MV-4-11 (cell line): Measurements from ENCODE around the gene SLC39A11.
"Not testable (repeated sequence)": the region's sequence is repeated elsewhere in the genome, so short reads cannot be mapped to it uniquely, and the experiment has no call there.

Experiments used
- DNase-seq: peaks from one replicate; lab custom pipeline; 2025; lab: John Stamatoyannopoulos, UW

Gene SLC39A11

DNA sequence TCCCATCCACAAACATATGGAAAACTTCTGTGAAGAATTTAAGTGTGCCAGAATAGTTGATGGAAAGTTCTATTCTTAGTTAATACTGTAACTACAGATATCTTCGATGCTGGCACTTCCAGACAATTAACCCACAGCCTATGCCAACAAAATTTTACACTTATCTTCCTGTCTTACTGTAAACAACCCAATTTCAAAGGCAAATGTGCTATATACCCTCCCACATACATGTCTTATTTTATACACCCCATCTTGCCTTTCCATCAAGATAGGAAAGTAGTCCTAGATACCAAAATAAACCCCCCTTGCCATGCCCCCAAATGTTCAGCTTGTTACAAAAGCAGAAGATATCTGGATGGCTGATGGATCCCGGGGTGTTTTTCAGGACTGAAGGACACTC is 306.3 kb downstream of the SLC39A11 start:
- no peak for DNase-seq

DNA sequence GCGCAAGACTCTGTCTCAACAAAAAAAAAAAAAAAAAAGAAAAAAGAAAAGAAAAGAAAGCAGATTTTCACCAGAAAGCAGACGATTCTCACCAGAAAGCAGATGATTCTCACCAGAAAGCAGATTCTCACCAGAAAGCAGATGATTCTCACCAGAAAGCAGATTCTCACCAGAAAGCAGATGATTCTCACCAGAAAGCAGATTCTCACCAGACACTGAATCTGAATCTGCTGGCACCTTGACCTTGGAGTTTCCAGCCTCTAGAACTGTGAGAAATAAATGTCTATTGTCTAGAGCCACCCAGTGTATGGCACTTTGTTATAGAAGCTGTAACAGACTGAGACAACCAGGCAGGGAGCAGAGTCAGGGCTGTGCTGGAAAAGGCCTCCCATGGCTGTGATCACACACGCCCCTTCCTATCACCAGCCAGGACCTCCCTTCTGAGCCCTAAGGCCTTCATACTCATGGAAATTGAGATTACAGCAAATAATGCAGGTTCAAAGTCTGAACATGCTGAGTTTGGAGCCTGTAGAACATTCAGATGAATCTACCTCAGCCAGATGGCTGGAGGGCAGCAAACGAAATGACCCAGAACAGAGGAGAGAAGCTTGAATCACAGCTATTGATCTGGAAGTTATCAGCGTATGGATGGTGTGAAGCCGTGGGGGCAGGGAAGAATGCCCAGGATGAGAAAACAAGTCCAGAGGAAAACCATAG is 309.3 kb downstream of the SLC39A11 start:
- DNase-seq = no peak

DNA sequence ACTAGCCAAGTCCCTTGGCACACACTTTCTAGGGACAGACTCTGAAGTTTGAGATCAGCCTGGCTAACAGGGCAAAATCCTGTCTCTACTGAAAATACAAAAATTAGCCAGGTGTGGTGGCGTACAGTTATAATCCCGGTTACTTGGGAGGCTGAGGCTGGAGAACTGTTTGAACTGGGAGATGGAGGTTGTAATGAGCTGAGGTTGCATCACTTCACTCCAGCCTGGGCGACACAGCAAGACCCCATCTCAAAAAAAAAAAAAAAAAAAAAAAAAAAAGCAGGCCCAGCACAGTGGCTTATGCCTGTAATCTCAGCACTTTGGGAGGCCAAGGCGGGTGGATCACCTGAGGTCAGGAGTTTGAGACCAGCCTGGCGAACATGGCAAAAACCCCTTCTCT is 310.1 kb downstream of the SLC39A11 start:
- DNase-seq = not testable (repeated sequence)

DNA sequence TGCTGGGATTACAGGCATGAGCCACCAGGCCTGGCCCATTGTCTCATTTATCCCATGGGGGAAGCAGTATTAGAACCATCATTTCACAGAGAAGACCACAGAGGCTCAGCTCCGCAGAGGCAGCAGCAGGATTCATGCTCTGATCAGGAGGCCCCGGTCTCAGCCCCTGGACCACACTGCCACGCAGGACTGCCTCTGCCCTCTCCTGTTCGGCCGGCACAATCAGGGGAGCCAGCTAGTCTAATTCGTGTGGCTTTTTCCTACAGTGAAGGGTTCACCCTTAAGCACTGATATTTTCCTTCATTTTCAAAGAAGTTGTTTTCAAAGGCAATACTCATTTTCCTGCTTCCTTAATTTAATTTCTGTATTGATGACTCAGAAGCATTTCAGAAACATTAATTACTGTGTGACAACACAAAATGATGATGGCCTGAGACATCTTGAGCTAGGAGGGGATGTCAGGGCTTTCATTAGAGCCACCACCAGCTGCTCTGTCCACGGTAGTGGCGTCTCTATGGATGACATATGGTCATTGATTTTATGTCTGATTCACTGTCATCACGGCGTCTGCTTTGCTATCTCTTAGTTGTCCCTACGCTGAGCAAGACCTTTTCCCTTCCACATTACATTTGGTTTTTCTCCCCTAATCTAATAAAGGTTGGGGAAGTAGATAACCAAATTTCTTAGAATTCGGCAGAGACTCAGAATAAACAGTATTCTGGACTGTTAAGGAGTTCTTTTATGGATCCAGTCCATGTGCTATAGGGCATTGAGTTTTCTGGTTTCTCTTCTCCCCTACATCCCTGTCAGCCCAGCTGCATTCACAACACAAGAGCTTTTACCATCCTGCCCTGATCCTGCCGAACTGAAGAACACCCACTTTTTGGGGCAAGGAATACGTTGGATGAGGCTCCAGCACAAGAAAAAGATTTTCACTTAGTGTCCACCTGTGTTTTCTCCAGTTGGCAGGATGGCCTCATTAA is 314.0 kb downstream of the SLC39A11 start:
- DNase-seq = peak; percentile 5

DNA sequence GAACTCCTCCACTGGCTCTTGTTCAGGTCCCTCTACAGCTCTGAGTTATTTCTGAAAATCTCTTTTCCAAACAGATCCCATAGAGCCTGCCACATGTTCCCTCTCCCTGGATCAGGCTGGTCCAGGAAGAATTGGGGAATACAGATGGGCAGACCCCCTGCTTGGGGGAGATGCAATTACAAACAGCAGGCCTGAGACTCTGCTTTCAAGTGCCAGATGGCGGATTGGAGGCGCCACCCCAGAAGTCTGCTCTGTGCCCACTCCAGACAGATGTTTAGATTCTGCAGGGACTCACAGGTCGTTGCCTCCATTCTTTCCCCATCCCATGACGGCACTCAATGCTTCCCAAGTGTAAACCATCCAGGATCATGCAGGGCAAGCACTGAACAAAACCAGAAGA is 316.6 kb downstream of the SLC39A11 start:
- no peak for DNase-seq

DNA sequence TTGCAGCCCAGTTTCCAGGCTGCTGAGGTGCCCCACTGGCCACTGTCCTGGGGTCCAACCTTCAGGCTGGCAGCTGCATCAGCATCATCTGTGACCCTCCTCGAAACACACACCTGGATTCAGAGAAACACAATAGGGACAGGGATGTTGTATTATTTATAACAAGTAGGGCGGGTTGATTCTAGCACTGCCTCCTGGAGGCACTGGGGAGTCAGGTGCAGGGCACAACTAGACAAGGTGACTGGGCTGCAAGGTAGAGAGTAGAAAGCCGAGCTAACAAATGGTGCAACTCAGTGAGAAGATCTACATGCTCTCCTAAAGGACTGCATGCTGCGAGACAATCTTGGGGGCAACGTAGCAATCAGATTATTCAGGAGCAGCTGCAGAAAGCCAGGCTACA is 317.3 kb downstream of the SLC39A11 start:
- DNase-seq = no peak

DNA sequence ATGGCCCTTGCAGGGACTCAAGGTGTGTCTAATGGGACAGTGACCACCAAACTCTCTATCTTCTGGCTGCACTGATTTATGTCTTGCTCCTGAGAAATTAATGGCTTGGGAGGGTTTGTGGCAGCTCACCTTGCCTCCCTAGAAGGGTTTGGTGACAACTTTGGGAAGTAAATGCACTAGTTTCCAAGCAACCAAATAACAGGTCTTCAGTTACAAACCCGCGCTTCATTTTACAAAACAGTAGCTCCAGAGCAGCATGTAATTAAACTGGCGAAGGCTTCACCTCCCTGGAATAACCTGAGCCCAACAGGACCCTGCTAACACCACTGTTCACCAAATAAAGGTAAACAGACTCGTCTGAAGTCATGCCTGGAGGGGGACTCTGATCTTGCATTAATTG is 318.3 kb downstream of the SLC39A11 start:
- DNase-seq = no peak

DNA sequence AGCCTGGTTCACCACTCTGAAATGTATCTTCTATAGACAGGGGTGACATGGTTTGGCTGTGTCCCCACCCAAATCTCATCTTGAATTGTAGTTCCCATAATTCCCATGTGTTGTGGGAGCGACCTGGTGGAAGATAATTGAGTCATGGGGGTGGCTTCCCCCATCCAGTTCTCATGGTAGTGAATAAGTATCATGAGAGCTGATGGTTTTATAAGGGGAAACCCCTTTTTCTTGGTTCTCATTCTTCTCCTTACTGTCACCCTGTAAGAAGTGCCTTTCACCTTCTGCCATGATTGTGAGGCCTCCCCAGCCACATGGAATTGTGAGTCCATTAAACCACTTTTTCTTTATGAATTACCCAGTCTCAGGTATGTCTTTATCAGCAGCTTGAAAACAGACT is 319.3 kb downstream of the SLC39A11 start:
- not testable (repeated sequence) for DNase-seq

DNA sequence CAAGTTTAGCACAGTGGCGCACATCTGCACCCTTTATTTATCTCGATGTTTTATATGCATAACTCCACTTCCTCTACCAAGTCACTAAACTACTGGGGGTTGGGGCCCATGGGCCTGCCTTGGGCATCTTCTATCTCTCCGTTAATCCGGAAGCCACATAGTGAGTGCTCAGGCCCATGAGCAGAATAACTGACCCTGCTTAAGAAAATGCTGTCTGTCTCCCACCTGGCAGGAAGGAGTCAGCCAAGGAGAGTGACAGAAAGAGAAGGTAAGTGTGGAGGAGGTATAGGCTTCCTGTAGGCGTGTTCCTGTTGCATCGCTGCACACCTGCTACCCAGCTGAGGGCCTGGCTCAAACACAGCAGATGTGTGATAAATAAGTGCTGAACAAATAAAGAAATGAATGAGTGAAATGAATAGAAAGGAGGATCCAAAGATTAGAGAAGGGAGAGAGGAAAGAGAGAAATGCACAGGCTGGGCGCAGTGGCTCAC is 320.1 kb downstream of the SLC39A11 start:
- no peak for DNase-seq

DNA sequence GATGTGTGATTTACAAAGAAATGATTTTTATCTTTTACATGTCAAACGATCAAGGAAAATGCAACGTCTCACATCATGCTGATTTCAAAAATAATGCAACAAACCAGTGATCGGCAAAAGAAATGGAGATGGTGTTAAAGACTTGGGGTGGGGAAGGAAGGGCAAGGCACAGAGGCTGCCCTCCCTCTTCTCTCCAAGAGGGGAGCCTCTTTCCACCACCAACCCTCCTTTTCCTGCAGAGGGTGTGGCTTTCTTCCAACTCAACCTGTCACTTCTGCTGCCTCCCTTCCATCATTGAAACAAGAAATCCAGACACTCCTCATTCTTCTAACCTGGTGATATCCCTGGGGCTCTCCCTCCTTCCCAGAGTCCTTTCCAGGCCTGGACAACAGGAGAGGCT is 320.8 kb downstream of the SLC39A11 start:
- DNase-seq = no peak

DNA sequence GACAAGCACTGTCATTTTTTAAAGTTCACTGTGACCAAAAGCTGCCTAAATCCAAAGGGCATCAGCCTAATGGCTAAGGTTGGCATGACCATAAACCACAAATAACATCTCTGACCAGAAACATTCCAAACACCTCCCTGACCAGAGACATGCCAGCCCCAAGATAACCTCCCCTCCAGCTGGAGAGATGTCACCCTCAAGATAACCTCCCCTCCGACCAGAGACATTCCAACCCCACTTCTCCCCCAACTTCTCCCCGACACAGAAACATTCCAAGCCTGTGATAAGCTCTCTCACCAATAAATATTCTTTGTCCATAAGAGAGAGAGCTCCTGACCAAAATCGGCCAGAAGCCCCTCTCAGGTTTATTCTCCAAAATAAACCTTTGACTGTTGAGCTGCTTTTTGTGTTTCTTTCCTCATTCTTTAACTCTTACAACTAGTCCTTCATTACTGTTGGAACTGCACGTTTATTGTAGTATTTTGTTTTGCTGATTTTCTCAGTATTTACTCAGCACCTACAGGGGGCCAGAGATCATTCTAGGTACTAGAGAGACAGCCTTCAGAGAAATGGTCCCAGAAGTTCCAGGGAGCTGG is 325.6 kb downstream of the SLC39A11 start:
- DNase-seq = no peak

DNA sequence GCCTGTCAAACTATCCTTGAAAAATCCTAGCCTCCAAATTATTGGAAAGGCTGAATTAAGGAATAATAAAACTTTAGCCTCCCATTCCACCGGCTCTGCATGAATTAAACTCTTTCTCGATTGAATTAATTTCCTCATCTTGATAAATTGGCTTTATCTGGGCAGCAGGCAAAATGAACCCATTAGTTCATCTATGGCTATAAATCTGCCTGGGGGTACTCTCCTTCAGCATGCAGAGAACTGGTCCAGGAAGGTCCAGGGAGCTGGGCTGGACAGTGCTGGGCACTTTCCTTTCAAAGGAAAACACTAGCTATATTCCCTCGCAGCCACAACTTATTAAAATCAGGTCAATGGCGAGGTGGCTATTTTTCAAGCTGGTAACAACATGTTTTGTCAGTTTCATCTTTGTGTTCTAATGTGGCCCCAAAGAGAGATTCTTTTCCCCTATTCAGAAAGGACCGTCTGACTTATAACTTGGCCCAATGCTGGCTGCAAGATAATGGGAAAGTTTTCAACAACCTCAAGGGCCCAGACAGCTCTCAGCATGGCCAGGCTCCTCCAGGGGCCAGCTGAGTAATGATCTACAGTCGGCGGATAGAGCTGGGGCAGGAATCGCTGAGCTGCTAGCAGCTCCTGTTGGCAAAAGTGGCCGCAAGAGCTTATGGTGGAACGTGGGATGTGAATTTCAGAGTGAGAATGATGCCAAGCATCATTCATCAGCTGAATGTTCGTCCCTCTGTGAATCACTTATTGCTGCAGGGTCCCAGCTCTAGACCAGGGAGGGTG is 326.9 kb downstream of the SLC39A11 start:
- DNase-seq = no peak

DNA sequence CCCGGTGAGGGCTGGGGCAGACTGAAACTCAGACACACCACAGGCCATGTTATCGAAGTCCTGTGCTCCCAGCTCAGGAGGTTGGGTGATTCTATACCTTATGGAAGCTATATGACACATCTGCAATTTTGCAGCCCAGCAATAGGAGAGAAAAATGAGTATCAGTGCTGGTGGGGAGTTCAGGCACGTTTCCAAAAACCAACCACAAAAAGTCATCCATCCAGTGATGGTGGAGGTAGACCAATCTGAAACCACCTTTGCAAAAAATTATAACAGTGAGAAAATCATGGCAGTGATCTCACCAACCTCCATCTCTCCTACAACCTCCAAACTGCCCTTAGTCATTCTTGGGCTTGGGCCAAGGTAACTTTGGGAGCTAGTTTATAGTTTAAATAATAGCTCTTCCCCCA is 327.9 kb downstream of the SLC39A11 start:
- DNase-seq = no peak

DNA sequence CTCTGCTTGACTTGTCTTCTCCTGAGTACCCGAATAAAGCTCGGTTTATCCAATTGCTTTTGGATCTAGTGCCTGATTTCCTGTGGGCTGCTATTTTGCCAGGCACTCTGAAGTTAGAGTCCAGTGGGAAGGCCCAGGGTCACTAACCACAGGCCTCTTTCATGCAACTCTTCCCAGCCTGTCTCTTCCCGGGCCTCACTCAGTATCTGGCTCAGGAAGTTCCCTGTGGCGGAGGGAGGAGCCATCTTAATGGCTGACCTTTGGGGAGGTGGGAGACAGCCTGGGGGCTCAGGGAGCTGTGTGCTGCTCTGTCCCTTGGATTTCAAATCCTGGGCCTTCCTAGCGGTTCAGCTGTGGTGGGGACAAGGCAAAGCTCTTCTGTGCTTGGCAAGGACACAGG is 328.5 kb downstream of the SLC39A11 start:
- no peak for DNase-seq

DNA sequence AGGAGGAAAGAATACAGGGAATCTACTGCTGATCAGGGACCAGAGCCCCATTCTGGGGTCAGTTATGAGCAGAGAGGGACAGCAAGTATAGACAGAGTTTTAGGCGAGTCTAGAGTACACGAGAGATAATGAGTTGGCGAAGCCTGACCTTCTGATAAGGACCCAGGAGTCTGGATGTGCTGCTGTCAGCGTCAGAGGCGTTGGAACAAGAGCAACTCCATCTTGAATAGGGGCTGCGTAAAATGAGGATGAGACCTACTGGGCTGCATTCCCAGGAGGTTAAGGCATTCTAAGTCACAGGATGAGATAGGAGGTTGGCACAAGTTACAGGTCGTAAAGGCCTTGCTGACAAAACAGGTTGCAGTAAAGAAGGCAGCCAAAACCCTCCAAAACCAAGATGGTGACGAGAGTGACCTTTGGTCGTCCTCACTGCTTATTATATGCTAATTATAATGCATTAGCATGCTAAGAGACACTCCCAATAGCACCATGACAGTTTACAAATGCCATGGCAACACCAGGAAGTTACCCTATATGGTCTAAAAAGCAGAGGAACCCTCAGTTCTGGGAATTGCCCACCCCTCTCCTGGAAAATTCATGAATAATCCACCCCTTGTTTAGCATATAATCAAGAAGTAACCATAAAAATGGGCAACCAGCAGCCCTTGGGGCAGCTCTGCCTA is 330.5 kb downstream of the SLC39A11 start:
- DNase-seq = not testable (repeated sequence)

DNA sequence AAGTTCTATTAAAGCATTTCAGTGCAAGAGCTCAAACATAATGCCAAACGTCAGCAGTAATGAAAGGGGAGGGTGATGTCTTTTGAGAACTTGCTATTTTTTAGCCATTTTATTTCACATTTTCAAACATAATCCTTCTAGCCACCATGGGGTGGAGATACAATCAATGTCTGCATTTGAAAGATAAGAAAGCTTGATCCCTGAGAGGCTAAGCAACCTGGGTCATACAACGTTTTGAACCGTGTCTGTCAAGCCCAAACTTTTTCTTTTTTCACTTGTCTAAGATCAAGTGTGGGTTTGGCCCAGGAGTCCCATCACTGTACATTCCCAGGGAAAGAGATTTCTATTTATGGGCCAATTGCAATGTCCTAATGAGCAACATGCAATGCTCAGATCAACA is 331.1 kb downstream of the SLC39A11 start:
- DNase-seq = no peak

DNA sequence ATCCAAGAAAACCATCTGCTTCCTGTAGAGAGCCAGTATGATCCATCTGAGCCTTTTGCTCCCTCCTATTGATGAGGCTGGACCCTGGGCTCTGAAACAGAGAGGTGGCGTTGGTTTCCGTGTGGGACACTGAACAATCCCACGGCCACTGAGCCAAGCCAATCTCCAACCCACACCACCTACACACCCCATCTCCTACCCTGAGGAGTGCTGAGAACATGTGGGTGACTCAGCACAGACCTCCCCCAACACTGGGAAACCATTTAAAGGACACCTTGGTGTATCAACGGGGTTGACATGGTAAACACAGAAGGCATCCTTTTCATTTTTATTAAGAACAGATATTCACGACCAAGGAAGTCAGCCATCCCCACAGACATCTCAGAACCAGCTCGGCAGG is 332.1 kb downstream of the SLC39A11 start:
- no peak for DNase-seq

DNA sequence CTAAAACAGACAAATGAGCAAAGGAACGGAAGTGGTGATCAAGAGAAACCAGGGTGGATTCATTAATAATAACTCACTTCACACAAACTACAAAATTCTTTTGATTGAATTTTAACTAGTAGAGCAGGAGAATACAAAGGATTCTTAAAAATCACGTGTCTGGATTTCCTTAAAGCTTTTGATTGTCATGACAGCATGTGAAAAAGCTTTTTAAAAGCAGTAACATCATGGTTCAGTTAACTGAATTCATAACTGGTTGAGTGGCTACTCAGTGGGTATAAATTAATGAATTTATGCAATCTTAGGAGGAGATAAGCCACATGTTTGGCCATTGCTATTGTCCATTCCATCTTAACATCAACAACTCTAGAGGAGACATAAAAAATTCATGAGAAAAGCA is 333.2 kb downstream of the SLC39A11 start:
- no peak for DNase-seq

DNA sequence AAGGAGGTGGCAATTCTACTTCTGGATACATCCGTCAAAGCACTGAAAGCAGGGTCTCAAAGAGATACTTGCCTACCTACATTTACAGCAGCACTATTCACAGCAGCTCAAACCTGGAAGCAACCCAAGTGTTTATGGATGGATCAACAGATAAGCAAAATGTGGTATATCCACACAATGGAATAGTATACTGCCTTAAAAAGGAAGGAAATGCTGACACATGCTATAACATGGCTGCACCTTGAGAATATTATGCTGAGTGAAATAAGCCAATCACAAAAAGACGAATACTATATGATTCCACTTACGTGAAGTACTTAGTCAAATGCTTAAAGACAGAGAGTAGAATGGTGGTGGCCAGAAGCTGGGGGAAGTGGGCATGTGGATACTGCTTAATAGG is 336.2 kb downstream of the SLC39A11 start:
- no peak for DNase-seq

DNA sequence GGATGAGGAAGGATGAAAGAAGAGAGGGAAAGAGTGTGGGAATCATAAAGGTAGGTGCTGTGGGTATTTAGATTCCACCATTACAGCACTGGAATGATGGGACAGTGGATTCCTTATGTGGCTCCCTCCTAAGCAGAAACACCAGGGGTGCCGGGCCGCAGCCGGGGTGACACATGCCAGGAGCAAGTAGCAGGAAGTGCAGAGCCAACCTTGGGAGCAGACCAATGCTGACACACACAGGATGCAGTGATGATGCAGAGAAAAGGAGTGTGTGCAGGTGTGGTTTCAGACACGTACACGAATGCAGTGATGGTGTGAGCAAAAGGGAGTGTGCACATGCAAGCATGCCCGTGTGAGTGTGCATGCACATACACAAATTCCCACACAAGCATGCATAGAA is 338.0 kb downstream of the SLC39A11 start:
- DNase-seq = no peak

DNA sequence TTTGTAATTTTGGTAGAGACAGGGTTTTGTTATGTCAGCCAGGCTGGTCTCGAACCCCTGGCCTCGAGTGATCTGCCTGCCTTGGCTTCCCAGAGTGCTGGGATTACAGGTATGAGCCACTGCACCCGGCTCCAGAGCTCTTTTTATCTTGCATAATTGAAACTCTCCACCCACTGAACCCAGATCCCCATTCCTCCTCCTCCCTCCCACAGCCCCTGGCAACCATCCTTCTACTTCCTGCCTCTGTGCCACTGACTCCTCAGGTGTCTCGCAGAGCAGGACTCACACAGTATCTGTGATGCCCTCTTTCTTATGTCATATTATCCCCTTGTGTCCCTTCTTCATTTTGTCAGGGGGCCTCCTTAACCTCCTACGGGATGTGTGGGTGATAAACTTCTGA is 340.7 kb downstream of the SLC39A11 start:
- DNase-seq = no peak
